WTC11 (cell line): ENCODE measurements around the gene PAPSS1.

Source experiments
- CREM ChIP-seq: sonication (generic); formaldehyde crosslinking; IDR thresholded peaks from 2 replicates; pipeline ENCODE4 v1.8.1; 2022; ENCODE audit warnings: mild to moderate bottlenecking, missing genetic modification reagents, moderate library complexity
- FOXK1 ChIP-seq: sonication (generic); formaldehyde crosslinking; IDR thresholded peaks from 2 replicates; pipeline ENCODE4 v1.8.0; 2022; ENCODE audit warnings: mild to moderate bottlenecking, moderate library complexity, missing genetic modification reagents
- ZNF416 ChIP-seq: fragments of 250-450 bp; sonication (Bioruptor Pico); IDR thresholded peaks from 2 replicates; pipeline ENCODE4 v1.9.0; 2021; ENCODE audit warnings: mild to moderate bottlenecking, inconsistent platforms
- TF ChIP-seq, protein P1 (sequence below): sonication (generic); formaldehyde crosslinking; IDR thresholded peaks from 2 replicates; pipeline ENCODE4 v1.8.1; 2022; ENCODE audit warnings: low read depth, mild to moderate bottlenecking, moderate library complexity, missing genetic modification reagents, borderline replicate concordance

DNA sequence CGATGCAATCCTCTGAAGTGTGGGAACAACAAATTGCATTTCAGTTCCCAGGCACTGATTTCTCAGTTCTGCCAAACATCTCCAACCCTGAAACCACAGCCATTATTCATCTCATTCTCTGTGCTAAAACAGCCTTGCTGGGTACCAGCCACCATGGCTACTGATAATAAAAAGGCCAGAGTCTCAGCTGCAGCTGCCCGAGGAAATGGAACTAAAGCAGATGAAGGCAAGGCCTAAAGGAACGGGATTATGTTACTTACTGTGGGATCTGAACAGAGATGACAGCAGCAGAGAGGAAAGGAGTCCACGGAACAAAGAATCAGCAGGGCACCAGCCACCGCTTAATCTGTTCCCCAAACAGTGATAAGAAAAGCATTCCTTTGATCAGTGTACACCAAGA is 155.7 kb downstream of the PAPSS1 start:
- TF ChIP-seq, protein P1, sequence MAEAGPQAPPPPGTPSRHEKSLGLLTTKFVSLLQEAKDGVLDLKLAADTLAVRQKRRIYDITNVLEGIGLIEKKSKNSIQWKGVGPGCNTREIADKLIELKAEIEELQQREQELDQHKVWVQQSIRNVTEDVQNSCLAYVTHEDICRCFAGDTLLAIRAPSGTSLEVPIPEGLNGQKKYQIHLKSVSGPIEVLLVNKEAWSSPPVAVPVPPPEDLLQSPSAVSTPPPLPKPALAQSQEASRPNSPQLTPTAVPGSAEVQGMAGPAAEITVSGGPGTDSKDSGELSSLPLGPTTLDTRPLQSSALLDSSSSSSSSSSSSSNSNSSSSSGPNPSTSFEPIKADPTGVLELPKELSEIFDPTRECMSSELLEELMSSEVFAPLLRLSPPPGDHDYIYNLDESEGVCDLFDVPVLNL = no peak
- no peak for TF ChIP-seq CREM (CRISPR knock-in tag)
- no peak for TF ChIP-seq FOXK1 (CRISPR knock-in tag)
- TF ChIP-seq ZNF416 (CRISPR knock-in tag) = no peak
